Endothelial cell of umbilical vein (primary cell): Measurements from ENCODE around the gene NBR1. TPM values are rescaled to one million over a fixed set of nuclear protein-coding genes. Genes with fewer than 3 reads are reported as not detected.

ENCODE experiments used
- BruUV-seq: library from RNA; stranded (reverse); fragments of 400-500 nt; replicated peaks from 2 replicates; lab custom pipeline; 2021; lab: Mats Ljungman, UMichigan
- CTCF ChIA-PET: fragments of 300-600, 350-600 bp; sonication (Branson Sonifier 250); formaldehyde crosslinking; loops from one replicate; lab custom pipeline; 2021; ENCODE audit warnings: antibody characterized with exemption, inconsistent platforms; lab: Charles Lee
- POLR2A ChIA-PET: fragments of 300-600, 350-600 bp; sonication (Branson Sonifier 250); formaldehyde crosslinking; loops from one replicate; lab custom pipeline; 2021; ENCODE audit warnings: antibody characterized with exemption, inconsistent platforms; lab: Charles Lee
- DNase-seq: peaks from one replicate; pipeline ENCODE4 v3.0.0-alpha.2; 2011; ENCODE audit warnings: low read depth, low spot score
- FAIRE-seq: peaks from 2 replicates; lab custom pipeline; 2011; peaks lifted over from hg19 to GRCh38; lab: Jason Lieb, UNC
- H2AFZ ChIP-seq: 2 replicates; pipeline ENCODE4 v1.6.0; 2012; ENCODE audit warnings: low read depth, low read length, control low read depth, inconsistent platforms
- H3K27ac ChIP-seq: 2 replicates; pipeline ENCODE4 v1.5.1; 2011; ENCODE audit warnings: low read depth, mild to moderate bottlenecking, control low read depth, low read length, moderate library complexity; ENCODE audit not compliant: insufficient read depth
- H3K27me3 ChIP-seq, 2 experiments: 2 replicates each; pipeline versions ENCODE4 v1.6.0 to v1.6.1; 2011; ENCODE audit warnings: low read length in 2 of 2, mixed read lengths in 1 of 2; ENCODE audit not compliant: control insufficient read depth in 2 of 2, insufficient read depth in 2 of 2
- H3K36me3 ChIP-seq, 2 experiments: 2 replicates in 1 of 2; 3 replicates in 1 of 2; pipeline ENCODE4 v1.5.1; 2011; ENCODE audit warnings: low read length in 2 of 2, mild to moderate bottlenecking in 1 of 2, moderate library complexity in 1 of 2; ENCODE audit not compliant: control insufficient read depth in 2 of 2, insufficient read depth in 2 of 2; ENCODE audit errors: extremely low read depth in 1 of 2
- H3K4me1 ChIP-seq: 3 replicates; pipeline ENCODE4 v1.5.1; 2011; ENCODE audit warnings: mild to moderate bottlenecking, low read length; ENCODE audit not compliant: control insufficient read depth, insufficient read depth; ENCODE audit errors: extremely low read depth
- H3K4me2 ChIP-seq: 2 replicates; pipeline ENCODE4 v1.6.1; 2011; ENCODE audit warnings: low read length, control low read depth, mixed read lengths; ENCODE audit not compliant: insufficient read depth
- H3K4me3 ChIP-seq, 3 experiments: fragments of 200-600 bp in 1 of 3; sonication (generic), shearing (Covaris generic) in 1 of 3; replicated peaks in 1 of 3; 2 replicates each; pipeline ENCODE4 v1.5.1; 2011 to 2016; ENCODE audit warnings: control low read depth in 3 of 3, low read length in 3 of 3, mild to moderate bottlenecking in 2 of 3, inconsistent platforms in 1 of 3, low read depth in 1 of 3, moderate library complexity in 1 of 3; ENCODE audit not compliant: insufficient read depth in 1 of 3
- H3K79me2 ChIP-seq: 2 replicates; pipeline ENCODE4 v1.6.0; 2012; ENCODE audit warnings: low read length, inconsistent platforms; ENCODE audit not compliant: control insufficient read depth, insufficient read depth
- H3K9ac ChIP-seq: replicated peaks from 2 replicates; pipeline ENCODE3; 2011; ENCODE audit warnings: low read length, control low read depth; ENCODE audit not compliant: insufficient read depth; ENCODE audit errors: extremely low read depth
- H3K9me1 ChIP-seq: replicated peaks from 3 replicates; pipeline ENCODE4 v1.6.0; 2011; ENCODE audit warnings: mild to moderate bottlenecking, low read length; ENCODE audit not compliant: control insufficient read depth, insufficient read depth; ENCODE audit errors: extremely low read depth
- H3K9me3 ChIP-seq: replicated peaks from 2 replicates; pipeline ENCODE4 v1.5.1; 2012; ENCODE audit warnings: low read length, inconsistent platforms; ENCODE audit not compliant: control insufficient read depth, insufficient read depth
- H4K20me1 ChIP-seq: replicated peaks from 2 replicates; pipeline ENCODE3; 2011; ENCODE audit warnings: mild to moderate bottlenecking, low read length; ENCODE audit not compliant: control insufficient read depth, insufficient read depth; ENCODE audit errors: extremely low read depth
- EZH2 ChIP-seq: IDR thresholded peaks from 2 replicates; pipeline ENCODE4 v1.6.1; 2012; ENCODE audit warnings: borderline replicate concordance, low read depth, mild to moderate bottlenecking, moderate library complexity, low read length, inconsistent platforms; ENCODE audit not compliant: severe bottlenecking
- FOS ChIP-seq: IDR thresholded peaks from 2 replicates; pipeline ENCODE4 v1.6.1; 2011; ENCODE audit warnings: mild to moderate bottlenecking, low read length, moderate library complexity, borderline replicate concordance; ENCODE audit not compliant: insufficient read depth
- GATA2 ChIP-seq: IDR thresholded peaks from 2 replicates; pipeline ENCODE4 v1.7.0; 2011; ENCODE audit warnings: low read depth, mild to moderate bottlenecking, moderate library complexity, mixed read lengths, low read length; ENCODE audit not compliant: insufficient read length, insufficient read depth
- JUN ChIP-seq: IDR thresholded peaks from 2 replicates; pipeline ENCODE4 v1.6.1; 2011; ENCODE audit warnings: borderline replicate concordance, low read depth; ENCODE audit not compliant: insufficient read length, insufficient read depth
- MYC ChIP-seq: IDR thresholded peaks from one replicate; pipeline ENCODE4 v1.6.1; 2011; ENCODE audit warnings: mild to moderate bottlenecking, low read depth, low read length
- POLR2A ChIP-seq: IDR thresholded peaks from 2 replicates; pipeline ENCODE4 v1.6.1; 2012; ENCODE audit warnings: low read depth, mild to moderate bottlenecking, control low read depth, low read length
- POLR2AphosphoS5 ChIP-seq: IDR thresholded peaks from 2 replicates; pipeline ENCODE4 v1.6.1; 2012; ENCODE audit warnings: low read depth, mild to moderate bottlenecking, control low read depth, low read length, moderate library complexity; ENCODE audit not compliant: insufficient read depth
- dilution Hi-C: fragments of 300-500 bp; cut with MboI; formaldehyde crosslinking; loops from one replicate; pipeline ENCODE4 v1.15.0; 2019; ENCODE audit warnings: low sequenced_read_pairs; ENCODE audit not compliant: extremely low pct_ligation_motif_present
- intact Hi-C: fragments of 100-400 bp; cut with micrococcal nuclease; formaldehyde crosslinking; loops from one replicate; pipeline ENCODE4 v1.10.0; 2022
- polyA plus RNA-seq, 4 experiments: library from polyadenylated mRNA; depleted of rRNA in 3 of 4; stranded (reverse) in 3 of 4; unstranded in 1 of 4; fragments of >200 nt; gene quantifications; 2 replicates each; pipeline versions ENCODE4 v1.2.1 to v1.2.3, GENCODE V29; 2011 to 2012; ENCODE audit warnings: missing spikeins in 1 of 4
- total RNA-seq: library from RNA; stranded (reverse); gene quantifications from 2 replicates; pipeline ENCODE4 v1.2.3, GENCODE V29; 2021
- TF ChIP-seq, protein P1 (sequence below): IDR thresholded peaks from 2 replicates; pipeline ENCODE4 v1.6.1; 2011; ENCODE audit not compliant: insufficient read depth, insufficient read length
- TF ChIP-seq, protein P2 (sequence below), 2 donors: IDR thresholded peaks; 1 replicate in 1 of 2; 2 replicates in 1 of 2; pipeline ENCODE4 v1.5.1; 2011; ENCODE audit warnings: low read length in 2 of 2, mild to moderate bottlenecking in 2 of 2, moderate library complexity in 2 of 2, control low read depth in 1 of 2, inconsistent platforms in 1 of 2, low read depth in 1 of 2; ENCODE audit not compliant: insufficient read depth in 1 of 2; ENCODE audit errors: extremely low read depth in 1 of 2

The NBR1 gene
- total and polyA plus RNA-seq, 2 donors (not counting 3 experiments of a cell fraction or from before 2014, with no cell fraction given) = 26.4 to 57.0 TPM

DNA sequence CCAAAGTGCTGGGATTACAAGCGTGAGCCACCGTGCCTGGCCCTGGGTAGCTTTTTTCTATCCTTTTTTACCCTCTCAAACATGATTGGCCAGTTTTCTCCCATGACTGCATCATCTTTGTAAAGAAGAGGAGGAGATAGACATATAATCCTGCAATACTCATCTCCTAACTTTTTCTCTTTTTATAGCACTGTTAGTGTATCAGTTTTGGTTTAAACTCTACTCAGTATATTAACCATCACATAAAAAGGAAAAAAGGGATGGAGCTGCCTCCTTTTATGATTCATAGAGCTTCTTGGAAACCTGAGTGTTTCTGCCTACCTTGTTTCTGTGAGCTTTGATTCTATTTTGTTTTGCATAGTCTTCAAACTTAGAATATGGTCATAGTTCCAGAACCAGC lies 28.6 kb downstream of the NBR1 start:
- H3K9me3 ChIP-seq = no peaks in the 10 kb centered on the region
- intact Hi-C loops = no loop called here
- H3K4me1 ChIP-seq = no peaks in the 10 kb centered on the region
- TF ChIP-seq POLR2A = no peak
- TF ChIP-seq, protein P1, sequence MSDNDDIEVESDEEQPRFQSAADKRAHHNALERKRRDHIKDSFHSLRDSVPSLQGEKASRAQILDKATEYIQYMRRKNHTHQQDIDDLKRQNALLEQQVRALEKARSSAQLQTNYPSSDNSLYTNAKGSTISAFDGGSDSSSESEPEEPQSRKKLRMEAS = no peak
- TF ChIP-seq POLR2AphosphoS5 = no peak
- TF ChIP-seq EZH2 = no peak
- TF ChIP-seq FOS = no peak
- TF ChIP-seq, protein P2, sequence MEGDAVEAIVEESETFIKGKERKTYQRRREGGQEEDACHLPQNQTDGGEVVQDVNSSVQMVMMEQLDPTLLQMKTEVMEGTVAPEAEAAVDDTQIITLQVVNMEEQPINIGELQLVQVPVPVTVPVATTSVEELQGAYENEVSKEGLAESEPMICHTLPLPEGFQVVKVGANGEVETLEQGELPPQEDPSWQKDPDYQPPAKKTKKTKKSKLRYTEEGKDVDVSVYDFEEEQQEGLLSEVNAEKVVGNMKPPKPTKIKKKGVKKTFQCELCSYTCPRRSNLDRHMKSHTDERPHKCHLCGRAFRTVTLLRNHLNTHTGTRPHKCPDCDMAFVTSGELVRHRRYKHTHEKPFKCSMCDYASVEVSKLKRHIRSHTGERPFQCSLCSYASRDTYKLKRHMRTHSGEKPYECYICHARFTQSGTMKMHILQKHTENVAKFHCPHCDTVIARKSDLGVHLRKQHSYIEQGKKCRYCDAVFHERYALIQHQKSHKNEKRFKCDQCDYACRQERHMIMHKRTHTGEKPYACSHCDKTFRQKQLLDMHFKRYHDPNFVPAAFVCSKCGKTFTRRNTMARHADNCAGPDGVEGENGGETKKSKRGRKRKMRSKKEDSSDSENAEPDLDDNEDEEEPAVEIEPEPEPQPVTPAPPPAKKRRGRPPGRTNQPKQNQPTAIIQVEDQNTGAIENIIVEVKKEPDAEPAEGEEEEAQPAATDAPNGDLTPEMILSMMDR (IDR thresholded peaks at IDR 0.05; ENCODE audit: extremely low read depth in 1 of 2, insufficient read depth in 1 of 2, low read depth in 1 of 2, low read length in 2 of 2) = no peak
- no peak for TF ChIP-seq GATA2
- no peak for TF ChIP-seq MYC
- TF ChIP-seq JUN = no peak
- H3K27me3 ChIP-seq = no peaks in the 10 kb centered on the region
- dilution Hi-C loops = no loop called here
- H3K4me3 ChIP-seq = no peak overlapping the region
- no TSS peak for BruUV-seq
- H3K9me1 ChIP-seq = no peaks in the 10 kb centered on the region
- no peaks in the 10 kb centered on the region for H3K79me2 ChIP-seq
- FAIRE-seq = no peak
- CTCF ChIA-PET = interaction anchor here (0.8 to 4.3 kb wide), 6 partner anchors 10 to 192 kb away, joined by 3 to 22 read pairs (median 6); partner anchors contain the start of gene TMEM106A
- no peaks in the 10 kb centered on the region for H4K20me1 ChIP-seq
- no peak overlapping the region for H3K27ac ChIP-seq
- DNase-seq = no peak
- no peak overlapping the region for H3K4me2 ChIP-seq
- H3K36me3 ChIP-seq = peaks cover 17 to 44% of the 10 kb centered on the region in 2 experiments
- POLR2A ChIA-PET = interaction anchor here (1.0 to 2.0 kb wide), 2 partner anchors 12 to 116 kb away, joined by 3 to 6 read pairs; partner anchors contain the start of gene TMEM106A
- no peak overlapping the region for H3K9ac ChIP-seq
- no peak overlapping the region for H2AFZ ChIP-seq
